ENCODE data around the gene ATP13A2.
A peak's percentile ranks its signal among the peaks of the same experiment; 100 is the strongest.

ATP13A2 gene

GRCh38 chr1:17055801-17056200 is 44.1 kb upstream of the ATP13A2 start:
- TF ChIP-seq CTCF (IDR thresholded peaks at IDR 0.05; ENCODE audit: low read depth, low read length, missing control alignments): no peak
- in situ Hi-C loops (cut with HindIII; ENCODE audit: low sequenced_read_pairs): no loop called here
- no peak overlapping the region for H3K4me3 ChIP-seq (ENCODE audit: low read depth, low read length)
- DNase-seq (ENCODE audit: low read depth): no peak

- peak within 1 kb of the TSS; percentile 96 for H3K4me3 ChIP-seq (ENCODE audit: low read depth, low read length)
- DNase-seq (ENCODE audit: low read depth): peak; percentile 97
- in situ Hi-C loops (cut with HindIII; ENCODE audit: low sequenced_read_pairs): no loop called here
- TF ChIP-seq CTCF (IDR thresholded peaks at IDR 0.05; ENCODE audit: low read depth, low read length, missing control alignments): no peak
Measured at GRCh38 chr1:17053685-17054410, 42.1 kb upstream of the ATP13A2 start, which contains the start of gene SDHB. SDHB (minus strand) TSS chr1:17054032; CDS start chr1:17054019, 13 bp downstream.

GRCh38 chr1:17053086-17053684 is 41.5 kb upstream of the ATP13A2 start:
- in situ Hi-C loops (cut with HindIII; ENCODE audit: low sequenced_read_pairs): no loop called here
- no peak for DNase-seq (ENCODE audit: low read depth)
- no peak for TF ChIP-seq CTCF (IDR thresholded peaks at IDR 0.05; ENCODE audit: low read depth, low read length, missing control alignments)
- peak overlapping the region; percentile 96 for H3K4me3 ChIP-seq (ENCODE audit: low read depth, low read length)

GRCh38 chr1:17052641-17053040 is 40.9 kb upstream of the ATP13A2 start:
- no peak for DNase-seq (ENCODE audit: low read depth)
- in situ Hi-C loops (cut with HindIII; ENCODE audit: low sequenced_read_pairs): no loop called here
- no peak for TF ChIP-seq CTCF (IDR thresholded peaks at IDR 0.05; ENCODE audit: low read depth, low read length, missing control alignments)
- peak overlapping the region; percentile 96 for H3K4me3 ChIP-seq (ENCODE audit: low read depth, low read length)

- DNase-seq (ENCODE audit: low read depth): no peak
- in situ Hi-C loops (cut with HindIII; ENCODE audit: low sequenced_read_pairs): no loop called here
- no peak for TF ChIP-seq CTCF (IDR thresholded peaks at IDR 0.05; ENCODE audit: low read depth, low read length, missing control alignments)
- no peak overlapping the region for H3K4me3 ChIP-seq (ENCODE audit: low read depth, low read length)
Measured at GRCh38 chr1:17052038-17052437, 40.3 kb upstream of the ATP13A2 start.

GRCh38 chr1:17047924-17048323 is 36.2 kb upstream of the ATP13A2 start:
- no peak overlapping the region for H3K4me3 ChIP-seq (ENCODE audit: low read depth, low read length)
- no peak for TF ChIP-seq CTCF (IDR thresholded peaks at IDR 0.05; ENCODE audit: low read depth, low read length, missing control alignments)
- in situ Hi-C loops (cut with HindIII; ENCODE audit: low sequenced_read_pairs): no loop called here
- DNase-seq (ENCODE audit: low read depth): no peak

All from astrocyte of the cerebellum (primary cell).